Muscle of leg (tissue), 11 donors: Measurements from ENCODE around the gene HRH3. TPM values are rescaled to one million over a fixed set of nuclear protein-coding genes. Genes with fewer than 3 reads are reported as not detected.

Experiments
- DNase-seq: peaks from one replicate; pipeline ENCODE4 v3.0.0; 2013
- H3K27ac ChIP-seq: one replicate; pipeline ENCODE4 v1.5.1; 2013; ENCODE audit warnings: mild to moderate bottlenecking, low read length, control low read depth
- H3K27me3 ChIP-seq: one replicate; pipeline ENCODE4 v1.6.1; 2013; ENCODE audit warnings: low read length; ENCODE audit not compliant: control insufficient read depth, insufficient read depth
- H3K36me3 ChIP-seq: one replicate; pipeline ENCODE4 v1.6.1; 2013; ENCODE audit warnings: low read length; ENCODE audit not compliant: control insufficient read depth, insufficient read depth
- H3K4me1 ChIP-seq: one replicate; pipeline ENCODE4 v1.6.1; 2013; ENCODE audit warnings: low read length; ENCODE audit not compliant: control insufficient read depth, insufficient read depth
- H3K4me3 ChIP-seq: one replicate; pipeline ENCODE4 v1.5.1; 2013; ENCODE audit warnings: low read length, control low read depth
- H3K9me3 ChIP-seq: replicated peaks from 2 replicates; pipeline ENCODE4 v1.6.1; 2013; ENCODE audit warnings: low read depth, low read length; ENCODE audit not compliant: control insufficient read depth
- WGBS: methylation state at CpG from one replicate; pipeline ENCODE4 v1.1.5; 2013; ENCODE audit warnings: missing lambda C conversion rate; ENCODE audit not compliant: insufficient coverage; 5-methylcytosine and 5-hydroxymethylcytosine counted together
- polyA plus RNA-seq, 8 donors: library from polyadenylated mRNA; unstranded; fragments of 120-200 nt; gene quantifications; one replicate each; pipeline versions ENCODE4 v1.2.1 to v1.2.3, GENCODE V29; 2013; ENCODE audit warnings: inconsistent platforms in 1 of 8, low replicate concordance in 1 of 8; ENCODE audit not compliant: insufficient read length in 8 of 8, insufficient read depth in 1 of 8
- total RNA-seq: library from RNA; stranded (reverse); fragments of 120-200 nt; gene quantifications from one replicate; pipeline ENCODE4 v1.2.4, GENCODE V29; 2013

HRH3 gene
- total and polyA plus RNA-seq, 9 donors = 0.09 to 1.3 (median 0.49) TPM

DNA sequence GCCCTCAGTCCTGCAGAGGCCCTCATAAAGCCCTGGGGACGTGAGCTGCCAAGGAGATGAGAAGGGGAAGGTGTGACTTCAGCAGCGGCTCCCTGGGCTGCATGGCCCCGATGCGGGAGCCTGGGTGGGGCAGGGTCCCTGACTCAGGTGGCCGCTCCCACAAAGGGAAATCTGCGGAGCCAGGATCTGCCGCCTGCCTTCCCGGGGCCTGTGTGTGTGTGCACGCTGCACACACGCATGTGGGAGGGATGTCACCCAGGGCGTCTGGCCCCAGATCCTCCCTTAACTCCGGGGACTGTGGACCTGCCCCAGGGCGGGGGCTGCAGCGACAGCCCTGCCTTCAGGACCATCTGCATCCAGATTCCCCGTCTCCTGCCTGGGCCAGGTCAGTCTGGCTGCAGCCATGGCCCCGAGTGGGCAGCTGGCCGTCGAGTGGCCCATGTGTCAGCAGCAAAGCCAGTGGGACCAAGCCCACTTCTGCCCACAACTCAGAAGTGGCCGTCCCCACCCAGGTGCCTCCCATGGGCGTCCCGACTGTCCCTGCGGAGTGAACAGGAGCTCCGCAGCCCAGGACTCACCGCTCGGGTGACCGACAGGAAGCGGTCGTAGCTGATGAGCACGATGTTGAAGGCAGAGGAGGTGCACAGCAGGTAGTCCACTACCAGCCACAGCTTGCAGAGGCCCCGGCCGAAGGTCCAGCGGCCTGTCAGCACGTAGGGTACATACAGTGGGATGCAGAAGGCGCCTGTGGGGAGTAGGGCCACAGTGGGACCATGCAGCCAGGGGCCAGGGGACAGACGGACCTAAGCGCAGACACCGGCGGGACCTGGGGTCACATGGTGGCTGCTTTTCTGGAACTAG, 1.9 kb downstream of the HRH3 start:
- Histone ChIP-seq H3K27ac (no peak overlapping the region), H3K36me3 (no peaks in the 10 kb centered on the region)
- 52% methylated on average over 32 of the region's 38 CpGs for WGBS

DNA sequence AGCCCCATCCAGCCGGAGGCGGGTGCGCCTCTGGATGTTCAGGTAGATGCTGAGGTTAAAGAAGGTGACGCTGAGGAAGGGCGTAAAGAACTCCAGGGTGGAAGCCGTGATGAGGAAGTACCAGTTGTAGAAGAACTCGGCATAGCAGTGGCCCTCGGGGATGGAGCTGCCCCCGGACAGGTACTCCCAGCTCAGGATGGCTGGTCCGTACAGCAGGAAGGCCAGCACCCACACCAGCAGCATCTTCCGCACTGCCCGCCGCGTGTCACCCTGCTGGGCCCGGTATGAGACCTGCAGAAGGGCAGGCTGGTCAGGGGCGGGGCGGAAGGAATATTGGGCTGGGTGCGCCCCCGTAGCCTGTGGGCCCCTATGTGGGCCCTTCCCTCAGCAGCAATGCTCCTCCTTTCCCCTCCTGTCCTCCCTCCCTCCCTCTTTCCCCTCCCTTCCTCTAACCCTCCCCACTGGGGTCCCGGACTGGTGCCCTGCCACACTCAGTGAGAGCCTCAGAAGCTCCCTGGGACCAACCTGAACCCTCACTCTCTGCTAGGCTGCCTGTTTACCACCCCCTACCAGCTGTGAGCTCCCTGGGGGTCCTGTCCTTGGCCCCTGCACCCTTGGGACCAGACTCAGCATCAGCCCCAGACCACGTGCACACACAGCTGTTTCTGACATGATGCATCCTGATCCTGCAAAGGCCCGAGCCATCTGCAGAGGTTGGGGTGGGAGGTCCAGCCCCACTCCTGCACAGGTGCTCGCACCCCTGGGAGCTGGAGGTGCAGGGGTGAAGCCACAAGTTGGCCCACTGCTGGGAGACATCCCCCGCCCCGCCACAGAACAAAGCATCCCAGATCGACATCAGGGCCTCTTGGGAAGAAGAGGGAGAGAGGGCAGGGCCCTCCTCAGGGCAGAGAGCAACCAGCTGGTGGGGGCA, 3.2 kb downstream of the HRH3 start:
- no peak overlapping the region for H3K27ac ChIP-seq
- 64% methylated on average over 18 of the region's 26 CpGs for WGBS
- H3K36me3 ChIP-seq = no peaks in the 10 kb centered on the region
- no peak overlapping the region for H3K4me3 ChIP-seq
- peaks cover 22% of the 10 kb centered on the region for H3K4me1 ChIP-seq
- DNase-seq = no peak
- H3K27me3 ChIP-seq = peaks cover 79% of the 10 kb centered on the region
- H3K9me3 ChIP-seq = no peaks in the 10 kb centered on the region

More for the DNA sequence above, 1.9 kb downstream of the HRH3 start:
- peaks cover 85% of the 10 kb centered on the region for H3K27me3 ChIP-seq
- DNase-seq = no peak
- H3K4me3 ChIP-seq = no peak overlapping the region
- H3K4me1 ChIP-seq = peaks cover 22% of the 10 kb centered on the region
- no peaks in the 10 kb centered on the region for H3K9me3 ChIP-seq

DNA sequence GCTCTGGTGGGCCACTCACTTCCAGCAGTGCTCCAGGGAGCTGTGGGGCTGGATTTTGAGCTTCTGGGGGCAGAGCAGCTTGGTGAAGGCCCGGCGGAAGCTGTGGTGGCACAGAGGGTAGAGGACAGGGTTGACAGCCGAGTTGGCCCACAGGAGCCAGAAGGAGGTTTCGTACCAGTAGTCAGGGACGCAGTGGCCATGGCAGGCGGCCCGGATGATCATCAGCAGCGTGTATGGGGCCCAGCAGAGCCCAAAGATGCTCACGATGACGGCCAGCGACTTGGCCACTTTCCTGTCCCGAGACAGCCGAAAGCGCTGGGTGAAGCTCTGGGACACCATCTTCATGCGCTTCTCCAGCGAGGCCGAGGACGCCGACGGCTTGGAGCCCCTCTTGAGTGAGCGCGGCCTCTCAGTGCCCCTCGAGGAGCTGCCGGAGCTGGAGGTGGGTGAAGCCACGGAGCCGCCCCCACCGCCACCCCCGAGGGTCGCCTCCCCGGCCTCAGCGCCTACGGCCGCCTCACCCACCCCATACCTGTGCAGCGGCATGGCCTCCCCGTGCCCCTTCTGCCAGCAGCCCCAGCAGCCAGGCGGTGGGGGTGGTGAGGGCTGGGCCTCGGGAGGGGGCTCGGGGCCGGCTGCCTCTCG, 4.0 kb downstream of the HRH3 start:
- Histone ChIP-seq H3K4me3 (no peak overlapping the region), H3K36me3 (no peaks in the 10 kb centered on the region), H3K9me3 (no peaks in the 10 kb centered on the region), H3K27ac (no peak overlapping the region), H3K27me3 (peaks cover 76% of the 10 kb centered on the region), H3K4me1 (peaks cover 22% of the 10 kb centered on the region)
- DNase-seq = no peak
- WGBS = 78% methylated on average over 27 of the region's 40 CpGs

DNA sequence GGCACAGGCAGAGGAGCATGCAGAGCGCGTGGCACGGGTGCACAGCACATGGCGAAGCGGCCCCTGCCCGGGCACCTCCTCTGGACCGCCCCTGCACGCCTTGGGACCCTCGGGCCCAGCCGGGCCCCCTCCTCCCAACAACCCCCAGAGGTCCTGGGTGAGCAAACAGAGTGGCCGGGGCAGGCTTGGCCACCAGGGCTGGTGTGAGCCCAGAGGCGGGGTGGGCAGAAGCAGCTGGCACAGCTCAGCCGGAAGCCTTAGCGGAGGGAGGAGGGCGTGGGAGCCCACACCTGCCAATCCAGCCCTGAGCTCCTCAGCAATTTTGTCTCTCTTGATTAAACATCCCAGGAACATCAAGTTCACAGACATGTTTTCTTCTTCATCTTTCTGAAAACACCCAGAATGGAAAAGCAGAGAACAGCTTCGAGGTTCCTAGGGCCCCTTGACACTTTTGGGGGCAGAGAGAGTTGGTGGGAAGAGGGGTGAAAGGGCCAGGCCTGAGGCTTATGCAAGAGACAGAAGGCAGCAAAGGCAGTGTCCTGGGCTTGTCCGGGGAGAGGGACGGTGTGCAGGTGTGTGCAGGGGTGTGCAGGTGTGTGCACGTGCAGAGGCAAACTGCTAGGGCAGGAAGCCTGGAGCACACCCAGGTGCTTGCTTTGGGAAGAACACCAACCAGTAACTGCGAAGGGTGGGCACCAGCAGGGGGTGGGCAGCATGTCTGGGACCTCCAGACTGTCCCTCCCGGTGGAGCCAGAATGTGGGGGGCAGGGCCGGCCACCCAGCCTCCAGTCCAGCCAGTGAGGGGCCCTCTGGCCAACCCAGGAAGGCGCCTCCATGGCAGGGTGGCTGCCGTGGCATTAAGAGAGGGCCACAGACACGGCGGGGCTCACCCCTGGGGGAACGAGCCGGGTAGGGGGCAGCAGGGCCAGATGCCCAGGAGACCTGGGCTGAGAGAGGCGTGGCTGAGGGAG, 4.8 kb downstream of the HRH3 start:
- Histone ChIP-seq H3K4me1 (peaks cover 14% of the 10 kb centered on the region), H3K36me3 (no peaks in the 10 kb centered on the region), H3K4me3 (no peak overlapping the region), H3K27ac (no peak overlapping the region), H3K9me3 (no peaks in the 10 kb centered on the region), H3K27me3 (peaks cover 76% of the 10 kb centered on the region)
- WGBS = 80% methylated on average over 23 of the region's 29 CpGs
- no peak for DNase-seq

DNA sequence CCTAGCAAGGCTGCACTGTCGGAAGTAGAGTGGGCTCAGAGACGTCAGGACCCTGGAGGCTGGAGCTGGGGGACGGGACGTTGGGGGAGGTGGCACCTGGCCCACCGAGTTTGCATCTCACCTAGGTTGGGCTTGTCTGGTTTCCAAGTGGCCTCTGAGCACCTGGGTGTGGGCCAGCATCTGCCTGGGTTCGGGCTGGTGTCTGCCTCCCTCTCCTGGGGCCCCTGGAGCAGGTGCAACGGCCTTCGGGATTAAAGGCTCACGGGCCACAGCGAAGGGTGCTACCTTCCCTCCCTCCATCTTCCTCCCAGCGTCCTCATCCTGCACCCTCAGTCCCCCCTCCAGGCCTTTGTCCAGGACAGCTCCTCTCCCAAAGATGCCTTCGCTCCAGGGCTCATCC, 6.0 kb downstream of the HRH3 start:
- Histone ChIP-seq H3K9me3 (no peaks in the 10 kb centered on the region), H3K36me3 (no peaks in the 10 kb centered on the region), H3K4me3 (no peak overlapping the region), H3K27me3 (peaks cover 81% of the 10 kb centered on the region), H3K4me1 (peaks cover 11% of the 10 kb centered on the region), H3K27ac (no peak overlapping the region)
- 40% methylated on average over 12 of the region's 12 CpGs for WGBS
- no peak for DNase-seq

DNA sequence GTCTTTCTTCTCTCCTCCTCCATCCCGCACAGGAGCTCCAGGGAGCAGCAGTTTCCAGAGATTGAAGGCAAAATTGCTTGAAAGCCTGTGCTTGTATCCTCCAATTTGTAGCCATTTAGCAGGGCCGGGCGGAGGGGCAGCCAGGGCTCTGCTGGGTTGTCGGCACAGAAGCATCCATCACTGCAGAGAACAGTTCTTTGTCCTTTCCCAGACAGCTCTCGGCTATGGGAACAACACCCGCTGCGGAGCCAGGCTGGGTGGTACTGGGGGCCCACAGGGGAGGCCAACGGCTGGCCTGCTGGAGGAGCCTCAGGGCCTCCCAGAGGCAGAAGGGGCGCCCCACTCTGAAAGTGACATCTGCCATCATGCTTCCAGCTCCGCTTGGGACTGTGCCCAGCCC, 7.8 kb downstream of the HRH3 start:
- WGBS = 25% methylated on average over 9 of the region's 10 CpGs
- Histone ChIP-seq H3K27ac (no peak overlapping the region), H3K9me3 (no peaks in the 10 kb centered on the region), H3K4me3 (no peak overlapping the region), H3K27me3 (peaks cover 68% of the 10 kb centered on the region), H3K36me3 (no peaks in the 10 kb centered on the region), H3K4me1 (peaks cover 3% of the 10 kb centered on the region)
- DNase-seq = no peak

DNA sequence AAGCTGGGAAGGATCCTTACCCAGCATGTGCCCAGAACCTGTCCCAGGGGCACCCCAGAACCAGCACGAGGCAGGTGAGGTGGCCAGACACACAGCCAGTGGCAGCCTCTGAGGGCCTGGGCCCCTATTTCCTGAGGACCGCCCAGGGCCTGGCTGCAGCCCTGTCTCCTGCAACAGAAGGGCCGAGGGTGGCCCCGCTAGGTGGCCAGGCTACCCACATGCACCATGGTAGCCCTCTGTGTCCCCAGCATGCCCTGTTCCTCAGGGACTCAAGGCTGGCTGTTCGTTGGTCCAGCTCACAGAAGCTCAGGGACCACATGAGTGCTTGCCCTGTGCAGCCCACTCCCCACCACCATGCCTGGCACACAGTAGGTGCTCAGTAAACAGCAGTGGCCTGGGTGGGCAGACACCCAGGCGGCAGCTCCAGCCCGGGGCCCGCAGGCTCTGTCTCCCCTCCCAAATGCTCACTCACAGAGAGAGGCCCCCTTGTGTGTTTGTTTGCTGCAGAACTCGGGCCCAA, 8.2 kb downstream of the HRH3 start:
- no peak overlapping the region for H3K27ac ChIP-seq
- peaks cover 3% of the 10 kb centered on the region for H3K4me1 ChIP-seq
- no peaks in the 10 kb centered on the region for H3K36me3 ChIP-seq
- DNase-seq = no peak
- no peaks in the 10 kb centered on the region for H3K9me3 ChIP-seq
- H3K27me3 ChIP-seq = peaks cover 63% of the 10 kb centered on the region
- WGBS = 52% methylated on average over 9 of the region's 9 CpGs
- no peak overlapping the region for H3K4me3 ChIP-seq

DNA sequence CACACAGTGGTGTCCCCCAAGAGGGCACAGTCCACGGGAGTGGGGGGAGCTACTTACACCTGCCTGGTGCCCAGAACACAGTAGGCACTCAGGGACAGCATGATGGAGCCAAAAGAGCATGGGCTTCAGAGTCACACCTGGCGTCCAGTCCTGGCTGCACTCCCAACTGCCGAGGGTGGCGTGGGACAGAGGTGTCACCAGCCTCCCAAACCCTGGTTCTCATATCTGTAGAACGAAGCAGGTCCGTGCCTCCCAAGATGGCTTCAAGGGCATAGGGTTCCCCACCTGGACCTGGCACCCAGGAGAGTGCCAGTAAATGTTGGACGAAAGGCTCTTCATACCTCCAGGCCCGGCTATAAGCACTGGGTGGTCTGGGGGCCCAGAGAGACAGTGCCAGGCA, 8.9 kb downstream of the HRH3 start:
- Histone ChIP-seq H3K27ac (no peak overlapping the region), H3K4me3 (no peak overlapping the region), H3K36me3 (no peaks in the 10 kb centered on the region), H3K4me1 (peaks cover 3% of the 10 kb centered on the region), H3K27me3 (peaks cover 60% of the 10 kb centered on the region), H3K9me3 (no peaks in the 10 kb centered on the region)
- WGBS = 78% methylated on average over 8 of the region's 8 CpGs
- no peak for DNase-seq

DNA sequence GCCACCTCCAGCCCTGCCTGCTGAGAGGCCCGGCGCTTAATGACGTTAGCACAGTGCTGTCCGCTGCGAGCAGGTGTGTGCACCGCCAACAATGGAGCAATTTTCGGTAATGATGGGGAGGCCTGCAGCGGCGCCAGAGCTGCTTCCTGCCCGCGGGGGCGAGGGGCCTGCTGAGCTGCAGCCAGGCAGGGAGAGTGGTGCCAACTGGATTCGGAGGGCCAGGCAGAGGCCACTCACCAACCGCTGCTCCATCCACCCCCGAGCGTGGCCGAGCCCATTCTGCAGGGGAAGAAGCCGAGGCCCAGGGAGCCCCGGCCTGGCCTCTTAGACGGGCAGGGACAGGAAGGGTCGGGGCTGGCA, 9.6 kb downstream of the HRH3 start:
- H3K9me3 ChIP-seq = no peaks in the 10 kb centered on the region
- peaks cover 3% of the 10 kb centered on the region for H3K4me1 ChIP-seq
- 49% methylated on average over 20 of the region's 21 CpGs for WGBS
- H3K27ac ChIP-seq = no peak overlapping the region
- H3K27me3 ChIP-seq = peaks cover 53% of the 10 kb centered on the region
- H3K4me3 ChIP-seq = no peak overlapping the region
- DNase-seq = no peak
- H3K36me3 ChIP-seq = no peaks in the 10 kb centered on the region
